Left lung (tissue), 10 donors: ENCODE data around the gene RET. TPM values are rescaled to one million over a fixed set of nuclear protein-coding genes. Genes with fewer than 3 reads are reported as not detected.

Source experiments
- ATAC-seq: fragments of 200-7000 bp; cut with Tn5 transposase; one replicate; pipeline ENCODE4 v1.9.1; 2020; ENCODE audit warnings: moderate library complexity
- DNase-seq, 4 donors: peaks; one replicate each; pipeline ENCODE4 v3.0.0-alpha.2; 2013 to 2020
- H3K27ac ChIP-seq, 2 donors: fragments of 200-600 bp; sonication (generic) in 1 of 2; one replicate each; pipeline versions ENCODE4 v1.5.0 to v1.8.0; 2020 to 2021
- H3K27me3 ChIP-seq, 2 donors: fragments of 200-600 bp; sonication (generic) in 1 of 2; one replicate each; pipeline versions ENCODE4 v1.5.0 to v1.8.0; 2020 to 2021
- H3K36me3 ChIP-seq, 2 donors: fragments of 200-600 bp; sonication (generic) in 1 of 2; one replicate each; pipeline versions ENCODE4 v1.5.0 to v1.8.0; 2020 to 2021
- H3K4me1 ChIP-seq, 2 donors: fragments of 200-600 bp; one replicate each; pipeline ENCODE4 v1.8.0; 2021
- H3K4me3 ChIP-seq, 2 donors: fragments of 200-600 bp; sonication (generic) in 1 of 2; one replicate each; pipeline versions ENCODE4 v1.5.0 to v1.8.0; 2020 to 2021; ENCODE audit warnings: mild to moderate bottlenecking in 1 of 2
- H3K9me3 ChIP-seq, 2 donors: fragments of 200-600 bp; sonication (generic) in 1 of 2; one replicate each; pipeline versions ENCODE4 v1.5.0 to v1.8.0; 2020 to 2021
- CTCF ChIP-seq, 2 donors: fragments of 200-600 bp; sonication (generic) in 1 of 2; IDR thresholded peaks; one replicate each; pipeline versions ENCODE4 v1.5.0 to v1.8.0; 2021; ENCODE audit warnings: antibody characterized with exemption in 2 of 2
- intact Hi-C, 2 donors: fragments of 100-400 bp; cut with DNase I; formaldehyde crosslinking; loops; one replicate each; pipeline versions ENCODE4 v1.11.2 to v1.14.2; 2022
- polyA plus RNA-seq, 6 donors: library from polyadenylated mRNA; unstranded; fragments of 120-200 nt; gene quantifications; one replicate each; pipeline ENCODE4 v1.2.1, GENCODE V29; 2013; ENCODE audit not compliant: insufficient read length in 6 of 6
- total RNA-seq, 2 donors: library from RNA; stranded (reverse); fragmentation: NEBNext Ultra II Directional; extraction: Animal tissue kit (Norgen Biotek cat#: 25700); gene quantifications; one replicate each; pipeline ENCODE4 v1.2.1, GENCODE V29; 2021
- donor health status: DM: no; HTN: yes; CAD: no.
- donor health status: DM: no; HTN: no; CAD: no.

RET gene
- total and polyA plus RNA-seq, 8 donors: 0.97 to 3.8 (median 2.0) TPM

GRCh38 chr10:43160921-43161255 is 84.0 kb downstream of the RET start:
- H3K27ac ChIP-seq: peak overlapping the region; percentile 17 to 69
- H3K27me3 ChIP-seq: no peaks in the 10 kb centered on the region
- peaks cover 0 to 36% of the 10 kb centered on the region in 2 donors for H3K36me3 ChIP-seq
- peak; percentile 32 for ATAC-seq
- intact Hi-C loops: no loop called here
- no peak for TF ChIP-seq CTCF (IDR thresholded peaks at IDR 0.05)
- no peaks in the 10 kb centered on the region for H3K9me3 ChIP-seq
- H3K4me3 ChIP-seq: no peak overlapping the region
- peaks cover 12 to 55% of the 10 kb centered on the region in 2 donors for H3K4me1 ChIP-seq
- DNase-seq: no peak

GRCh38 chr10:43162604-43163003 is 85.7 kb downstream of the RET start:
- intact Hi-C loops: no loop called here
- H3K9me3 ChIP-seq: no peaks in the 10 kb centered on the region
- H3K27me3 ChIP-seq: no peaks in the 10 kb centered on the region
- peaks cover 3 to 60% of the 10 kb centered on the region in 2 donors for H3K4me1 ChIP-seq
- DNase-seq: no peak
- ATAC-seq: no peak
- peak overlapping the region in 1 of 2 donors; percentile 26 for H3K27ac ChIP-seq
- no peak for TF ChIP-seq CTCF (IDR thresholded peaks at IDR 0.05)
- no peak overlapping the region for H3K4me3 ChIP-seq
- H3K36me3 ChIP-seq: peaks cover 0 to 36% of the 10 kb centered on the region in 2 donors

GRCh38 chr10:43166207-43166879 is 89.5 kb downstream of the RET start:
- intact Hi-C loops: no loop called here
- Histone ChIP-seq H3K27me3 (no peaks in the 10 kb centered on the region), H3K4me3 (no peak overlapping the region), H3K27ac (peak overlapping the region in 1 of 2 donors; percentile 75), H3K4me1 (peaks cover 0 to 46% of the 10 kb centered on the region in 2 donors), H3K36me3 (peaks cover 0 to 41% of the 10 kb centered on the region in 2 donors), H3K9me3 (no peaks in the 10 kb centered on the region)
- DNase-seq (no peak), ATAC-seq (no peak)
- TF ChIP-seq CTCF (IDR thresholded peaks at IDR 0.05): no peak

- no peak for ATAC-seq
- Histone ChIP-seq H3K4me3 (no peak overlapping the region), H3K27ac (peak overlapping the region in 1 of 2 donors; percentile 75), H3K9me3 (no peaks in the 10 kb centered on the region), H3K27me3 (no peaks in the 10 kb centered on the region), H3K36me3 (peaks cover 0 to 36% of the 10 kb centered on the region in 2 donors), H3K4me1 (peaks cover 0 to 46% of the 10 kb centered on the region in 2 donors)
- no peak for TF ChIP-seq CTCF (IDR thresholded peaks at IDR 0.05)
- intact Hi-C loops: no loop called here
- DNase-seq: no peak
Observed at GRCh38 chr10:43166880-43167497, 90.1 kb downstream of the RET start.

GRCh38 chr10:43167498-43167889 is 90.6 kb downstream of the RET start:
- TF ChIP-seq CTCF (IDR thresholded peaks at IDR 0.05): no peak
- H3K4me1 ChIP-seq: peaks cover 0 to 46% of the 10 kb centered on the region in 2 donors
- intact Hi-C loops: no loop called here
- peaks cover 0 to 36% of the 10 kb centered on the region in 2 donors for H3K36me3 ChIP-seq
- no peak for DNase-seq
- no peak overlapping the region for H3K4me3 ChIP-seq
- peak overlapping the region in 1 of 2 donors; percentile 75 for H3K27ac ChIP-seq
- no peak for ATAC-seq
- no peaks in the 10 kb centered on the region for H3K27me3 ChIP-seq
- no peaks in the 10 kb centered on the region for H3K9me3 ChIP-seq
